GM18868 (cell line): Measurements from ENCODE around the gene PIGH.
"Not testable (repeated sequence)": the region's sequence is repeated elsewhere in the genome, so short reads cannot be mapped to it uniquely, and the experiment has no call there.

Experiments used
- ATAC-seq: cut with Tn5 transposase; IDR thresholded peaks from one replicate; pipeline ENCODE4 v1.9.1; 2021; ENCODE audit warnings: mild to moderate bottlenecking, moderate library complexity; ENCODE audit not compliant: unreplicated experiment

PIGH gene

GRCh38 chr14:67555518-67556090 lies 44.5 kb downstream of the PIGH start:
- no peak for ATAC-seq

- no peak for ATAC-seq
These were observed 45.7 kb downstream of the PIGH start for GRCh38 chr14:67554341-67554740.

- ATAC-seq, result no peak
These were observed 46.5 kb downstream of the PIGH start for GRCh38 chr14:67553547-67553946.

GRCh38 chr14:67551940-67552339 lies 48.1 kb downstream of the PIGH start:
- ATAC-seq, result no peak

GRCh38 chr14:67551123-67551522 lies 48.9 kb downstream of the PIGH start:
- no peak for ATAC-seq

GRCh38 chr14:67549734-67550133 lies 50.3 kb downstream of the PIGH start:
- no peak for ATAC-seq

GRCh38 chr14:67547224-67547780 lies 52.8 kb downstream of the PIGH start:
- no peak for ATAC-seq

- no peak for ATAC-seq
These were observed 55.5 kb downstream of the PIGH start for GRCh38 chr14:67544590-67544989.

GRCh38 chr14:67542620-67543019 lies 57.4 kb downstream of the PIGH start:
- ATAC-seq, result not testable (repeated sequence)

GRCh38 chr14:67541448-67542387 lies 58.4 kb downstream of the PIGH start:
- no peak for ATAC-seq
